Activated CD8-positive, alpha-beta memory T cell treated with anti-CD3 and anti-CD28 coated beads for 1 hour (primary cell): ENCODE measurements around the gene STOX1.
"Not testable (repeated sequence)": the region's sequence is repeated elsewhere in the genome, so short reads cannot be mapped to it uniquely, and the experiment has no call there.

Experiments
- DNase-seq, 2 donors: peaks; one replicate each; pipeline ENCODE4 v3.0.0-alpha.2; 2020; ENCODE audit warnings: low read depth in 1 of 2; ENCODE audit errors: extremely low read depth in 1 of 2

Gene STOX1, protein sequence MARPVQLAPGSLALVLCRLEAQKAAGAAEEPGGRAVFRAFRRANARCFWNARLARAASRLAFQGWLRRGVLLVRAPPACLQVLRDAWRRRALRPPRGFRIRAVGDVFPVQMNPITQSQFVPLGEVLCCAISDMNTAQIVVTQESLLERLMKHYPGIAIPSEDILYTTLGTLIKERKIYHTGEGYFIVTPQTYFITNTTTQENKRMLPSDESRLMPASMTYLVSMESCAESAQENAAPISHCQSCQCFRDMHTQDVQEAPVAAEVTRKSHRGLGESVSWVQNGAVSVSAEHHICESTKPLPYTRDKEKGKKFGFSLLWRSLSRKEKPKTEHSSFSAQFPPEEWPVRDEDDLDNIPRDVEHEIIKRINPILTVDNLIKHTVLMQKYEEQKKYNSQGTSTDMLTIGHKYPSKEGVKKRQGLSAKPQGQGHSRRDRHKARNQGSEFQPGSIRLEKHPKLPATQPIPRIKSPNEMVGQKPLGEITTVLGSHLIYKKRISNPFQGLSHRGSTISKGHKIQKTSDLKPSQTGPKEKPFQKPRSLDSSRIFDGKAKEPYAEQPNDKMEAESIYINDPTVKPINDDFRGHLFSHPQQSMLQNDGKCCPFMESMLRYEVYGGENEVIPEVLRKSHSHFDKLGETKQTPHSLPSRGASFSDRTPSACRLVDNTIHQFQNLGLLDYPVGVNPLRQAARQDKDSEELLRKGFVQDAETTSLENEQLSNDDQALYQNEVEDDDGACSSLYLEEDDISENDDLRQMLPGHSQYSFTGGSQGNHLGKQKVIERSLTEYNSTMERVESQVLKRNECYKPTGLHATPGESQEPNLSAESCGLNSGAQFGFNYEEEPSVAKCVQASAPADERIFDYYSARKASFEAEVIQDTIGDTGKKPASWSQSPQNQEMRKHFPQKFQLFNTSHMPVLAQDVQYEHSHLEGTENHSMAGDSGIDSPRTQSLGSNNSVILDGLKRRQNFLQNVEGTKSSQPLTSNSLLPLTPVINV

DNA sequence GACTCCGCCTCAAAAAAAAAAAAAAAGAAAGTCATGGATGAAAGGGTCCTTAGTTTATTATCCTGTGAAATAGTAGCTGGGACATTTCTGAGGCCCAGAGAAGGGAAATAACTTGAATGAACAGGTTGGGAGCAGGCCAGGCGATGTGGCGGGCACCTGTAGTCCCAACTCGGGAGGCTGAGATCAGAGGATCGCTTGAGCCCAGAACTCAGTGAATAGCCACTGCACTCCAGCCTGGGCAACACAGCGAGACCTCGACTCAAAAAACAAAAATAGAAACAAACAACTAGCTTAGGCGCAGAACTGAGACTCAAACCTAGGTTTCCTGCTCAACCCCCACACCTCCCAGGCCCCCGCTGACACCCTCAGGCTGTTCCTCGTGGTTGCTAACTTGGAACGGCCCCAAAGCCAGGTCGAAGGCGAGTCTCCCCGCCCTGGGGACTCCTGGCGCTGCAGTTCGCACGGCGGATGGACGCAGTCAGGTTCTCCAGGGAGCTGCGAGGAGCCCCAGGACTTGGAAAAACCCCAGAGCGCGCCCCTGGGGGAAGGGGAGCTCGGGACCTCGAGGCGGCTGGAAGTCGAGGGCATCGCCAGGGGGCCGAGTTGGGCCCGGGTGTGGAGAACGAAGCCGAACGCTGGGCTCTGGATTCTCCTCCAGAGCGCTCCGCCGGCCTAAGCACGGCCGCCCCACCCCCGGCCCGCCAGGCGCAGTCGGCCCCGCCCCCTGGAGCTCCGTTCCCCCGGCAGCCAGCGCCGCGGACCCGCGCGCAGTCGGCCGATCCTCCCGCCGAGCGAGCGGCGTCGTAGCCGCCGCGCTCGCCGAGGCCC, at the start of gene STOX1:
TSS of gene STOX1 (plus strand) at position 768 of the 828 bp plus-strand sequence. CDS start 93 bp downstream, outside the sequence.
- DNase-seq, result peak; percentile 8 to 35

DNA sequence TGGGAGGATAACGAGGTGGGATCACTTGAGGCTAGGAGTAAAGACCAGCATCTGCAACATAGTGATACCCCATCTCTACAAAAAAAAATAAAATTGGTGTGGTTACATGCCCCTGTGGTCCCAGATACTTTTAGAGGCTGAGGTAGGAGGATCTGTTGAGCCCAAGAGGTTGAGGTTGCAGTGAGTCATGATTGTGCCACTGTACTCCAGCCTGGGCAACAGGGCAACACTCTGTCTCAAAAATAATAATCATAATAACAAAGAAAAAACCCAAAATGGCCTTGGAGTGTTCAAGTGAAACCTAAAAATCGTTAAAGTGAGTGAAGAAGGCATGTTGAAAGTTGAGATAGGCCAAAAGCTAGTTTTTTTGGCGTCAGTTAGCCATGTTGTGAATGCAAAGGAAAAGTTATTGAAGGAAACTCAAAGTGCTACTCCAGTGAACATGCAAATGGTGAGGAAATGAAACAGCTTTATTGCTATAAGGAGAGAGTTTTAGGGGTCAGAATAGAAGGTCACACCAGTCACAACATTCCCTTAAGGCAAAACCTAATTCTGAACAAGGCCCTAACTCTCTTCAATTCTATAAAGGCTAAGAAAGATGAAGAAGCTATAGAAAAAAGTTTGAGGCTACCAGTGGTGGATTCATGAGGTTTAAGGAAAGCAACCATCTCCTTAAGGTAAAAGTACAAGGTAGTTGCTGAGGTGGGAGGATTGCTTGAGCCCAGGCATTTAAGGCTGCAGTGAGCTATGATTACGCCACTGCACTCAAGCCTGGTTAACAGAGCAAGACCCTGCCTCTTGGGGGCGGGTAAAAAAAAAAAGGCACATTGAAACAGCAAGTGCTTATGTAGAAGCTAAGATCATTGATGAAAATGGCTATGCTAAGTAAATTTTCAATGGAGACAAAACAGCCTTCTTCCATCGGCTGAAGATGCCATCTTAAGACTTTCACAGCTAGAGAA, 45.4 kb upstream of the STOX1 start:
- no peak for DNase-seq

DNA sequence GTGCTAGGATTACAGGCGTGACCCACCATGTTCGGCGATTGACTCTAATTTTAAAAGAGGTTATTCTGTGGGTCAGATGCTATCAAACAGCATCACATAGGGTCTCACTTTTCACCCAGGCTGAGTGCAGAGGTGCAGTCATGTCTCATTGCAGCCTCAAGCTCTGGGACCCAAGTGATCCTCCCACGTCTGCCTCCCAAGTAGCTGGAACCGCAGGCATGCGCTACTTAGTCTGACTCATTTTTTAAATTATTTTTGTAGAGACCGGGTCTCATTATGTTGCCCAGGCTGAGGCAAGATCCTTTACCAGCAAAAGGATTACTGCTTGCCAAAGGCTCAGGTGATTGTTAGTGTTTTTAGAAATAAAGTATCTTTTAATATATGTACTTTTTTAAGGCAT, 42.9 kb upstream of the STOX1 start:
- no peak for DNase-seq

DNA sequence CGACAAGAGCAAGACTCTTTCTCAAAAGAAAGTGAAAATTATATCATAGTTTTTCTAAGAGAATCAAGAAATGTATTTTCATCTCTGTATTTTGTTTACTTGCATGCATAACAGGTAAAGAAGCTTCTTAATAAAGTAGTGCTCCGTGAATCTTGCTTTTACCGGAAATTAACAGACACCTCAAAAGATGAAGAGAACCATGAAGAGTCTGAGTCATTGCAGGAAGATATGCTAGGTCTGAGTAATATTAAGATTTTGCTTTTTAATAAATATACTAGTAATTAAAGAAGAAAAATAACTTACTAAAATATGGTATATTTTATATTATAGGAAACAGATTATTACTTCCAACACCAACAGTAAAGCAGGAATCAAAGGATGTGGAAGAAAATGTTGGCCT, 39.5 kb upstream of the STOX1 start:
- no peak for DNase-seq

DNA sequence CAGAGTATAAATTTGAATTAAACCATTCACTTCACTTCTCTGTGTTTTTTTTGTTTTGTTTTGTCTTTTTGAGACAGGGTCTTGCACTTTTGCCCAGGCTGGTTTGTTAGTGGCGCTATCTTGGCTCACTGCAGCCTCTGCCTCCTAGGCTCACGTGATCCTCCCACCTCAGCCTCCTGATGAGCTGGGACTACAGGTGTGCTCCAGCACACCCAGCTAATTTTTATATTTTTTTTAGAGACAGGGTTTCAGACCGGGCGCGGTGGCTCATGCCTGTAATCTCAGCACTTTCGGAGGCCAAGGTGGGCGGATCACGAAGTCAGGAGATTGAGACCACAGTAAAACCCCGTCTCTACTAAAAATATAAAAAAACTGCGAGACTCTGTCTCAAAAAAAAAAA, 36.9 kb upstream of the STOX1 start:
- no peak for DNase-seq

DNA sequence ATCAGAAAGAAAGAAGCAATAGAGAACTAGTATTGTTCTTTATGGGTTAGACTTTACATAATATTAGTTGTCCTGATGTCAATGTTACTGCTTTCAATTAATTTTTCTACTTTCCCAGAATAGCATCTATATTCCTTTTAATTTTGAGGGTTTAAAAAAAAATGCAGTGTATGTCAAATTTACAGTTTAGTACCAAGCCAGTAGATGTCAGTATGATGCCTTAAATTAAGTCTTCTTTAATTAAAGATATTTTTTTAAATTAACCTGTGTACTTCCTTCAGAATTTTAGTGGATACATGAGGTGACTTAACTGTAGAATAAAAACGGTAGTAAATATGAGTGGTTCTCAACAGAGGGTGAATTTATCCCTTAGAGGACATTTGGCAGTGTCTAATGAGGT, 35.2 kb upstream of the STOX1 start:
- DNase-seq, result no peak

DNA sequence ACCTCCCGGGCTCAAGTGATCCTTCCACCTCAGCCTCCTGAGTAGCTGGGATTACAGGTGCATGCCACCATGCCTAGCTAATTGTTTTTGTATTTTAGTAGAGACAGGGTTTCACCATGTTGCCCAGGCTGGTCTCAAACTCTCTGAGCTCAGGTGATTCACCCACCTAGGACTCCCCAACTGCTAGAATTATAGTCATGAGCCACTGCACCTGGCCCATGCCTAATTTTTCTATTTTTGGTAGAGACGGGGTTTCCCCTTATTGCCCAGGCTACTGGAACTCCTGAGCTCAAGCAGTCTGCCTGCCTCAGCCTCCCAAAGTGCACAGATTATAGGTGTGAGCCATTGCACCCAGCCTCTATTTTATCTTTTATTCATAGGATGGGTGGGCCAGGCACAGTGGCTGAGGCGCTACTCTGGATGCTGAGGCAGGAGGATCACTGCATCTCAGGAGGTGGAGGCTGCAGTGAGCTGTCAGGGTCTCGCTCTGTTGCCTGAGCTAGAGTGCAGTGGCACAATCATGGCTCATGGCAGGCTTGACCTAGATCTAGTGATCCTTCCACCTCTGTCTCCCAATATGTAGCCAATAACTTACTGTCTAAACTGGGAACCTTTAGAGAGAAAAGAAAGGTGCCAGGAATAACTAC, 31.3 kb upstream of the STOX1 start:
- DNase-seq, result no peak

DNA sequence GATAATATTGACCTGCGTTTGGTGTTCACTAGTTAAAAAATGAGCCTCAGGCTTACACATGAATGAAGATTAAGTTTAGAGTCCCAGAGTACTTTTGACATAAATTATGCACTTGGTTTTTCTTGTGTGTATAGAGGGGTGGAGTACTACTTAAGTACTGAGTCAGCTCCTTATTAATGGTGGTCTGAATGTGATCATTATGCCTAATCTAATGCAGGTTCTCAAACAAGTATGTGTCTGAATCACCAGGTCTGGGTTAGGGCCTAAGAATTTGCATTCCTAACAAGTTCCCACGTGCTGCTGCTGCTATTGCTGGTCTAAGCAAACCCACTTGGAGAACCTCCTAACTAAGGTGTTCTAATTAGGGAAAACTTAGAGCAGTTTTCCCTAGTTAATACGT, 30.7 kb upstream of the STOX1 start:
- no peak for DNase-seq

DNA sequence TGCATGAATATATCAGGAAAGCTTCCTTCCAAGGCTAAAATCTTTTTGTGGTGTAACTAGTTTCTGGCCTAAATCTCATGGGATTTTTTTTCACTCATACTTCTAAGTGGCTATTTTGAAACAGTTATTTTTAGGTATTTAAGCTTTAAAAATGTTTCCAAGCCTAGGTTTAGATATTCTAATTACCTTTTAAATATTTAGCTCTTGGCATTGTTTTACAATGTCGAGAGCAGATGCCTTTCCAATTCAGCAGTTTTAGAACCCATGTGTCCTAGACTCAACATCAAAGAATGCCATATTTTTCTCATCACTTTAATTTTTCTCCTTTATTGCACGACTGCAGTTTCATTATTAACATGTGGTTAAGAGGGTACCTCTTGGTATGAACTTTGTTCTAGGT, 27.1 kb upstream of the STOX1 start:
- DNase-seq, result no peak

DNA sequence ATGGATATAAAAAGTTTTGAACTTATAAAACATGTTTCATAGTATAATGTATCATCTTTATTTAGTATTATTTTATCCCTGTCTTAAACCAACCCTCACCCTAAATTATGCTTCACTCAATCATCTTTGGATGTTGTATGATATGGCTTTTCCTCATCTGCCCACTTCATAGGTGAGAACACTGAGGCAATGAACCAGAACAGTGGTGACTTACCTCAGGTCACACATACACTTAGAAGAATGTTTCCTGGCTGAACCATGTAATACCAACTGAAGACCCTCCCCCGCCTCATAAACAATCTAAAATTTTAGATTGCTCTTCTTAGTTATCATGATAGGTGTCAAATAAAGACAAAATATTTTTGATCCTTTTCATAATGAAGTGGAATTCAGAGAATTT, 22.6 kb upstream of the STOX1 start:
- DNase-seq, result no peak

DNA sequence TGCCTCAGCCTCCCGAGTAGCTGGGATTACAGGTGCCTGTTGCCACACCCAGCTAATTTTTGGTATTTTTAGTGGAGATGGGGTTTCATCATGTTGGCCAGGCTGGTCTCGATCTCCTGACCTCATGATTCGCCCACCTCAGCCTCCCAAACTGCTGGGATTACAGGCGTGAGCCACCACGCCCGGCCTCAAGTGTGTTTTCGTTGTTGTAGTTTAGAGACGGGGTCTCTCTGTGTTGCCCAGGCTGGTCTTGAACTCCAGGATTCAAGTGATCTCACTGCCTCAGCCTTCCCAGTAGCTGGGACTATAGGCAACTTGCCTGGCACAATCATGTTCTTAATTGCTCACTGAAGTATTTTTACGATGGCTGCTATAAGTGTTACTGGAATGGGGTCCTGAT, 16.5 kb upstream of the STOX1 start:
- DNase-seq, result not testable (repeated sequence)

DNA sequence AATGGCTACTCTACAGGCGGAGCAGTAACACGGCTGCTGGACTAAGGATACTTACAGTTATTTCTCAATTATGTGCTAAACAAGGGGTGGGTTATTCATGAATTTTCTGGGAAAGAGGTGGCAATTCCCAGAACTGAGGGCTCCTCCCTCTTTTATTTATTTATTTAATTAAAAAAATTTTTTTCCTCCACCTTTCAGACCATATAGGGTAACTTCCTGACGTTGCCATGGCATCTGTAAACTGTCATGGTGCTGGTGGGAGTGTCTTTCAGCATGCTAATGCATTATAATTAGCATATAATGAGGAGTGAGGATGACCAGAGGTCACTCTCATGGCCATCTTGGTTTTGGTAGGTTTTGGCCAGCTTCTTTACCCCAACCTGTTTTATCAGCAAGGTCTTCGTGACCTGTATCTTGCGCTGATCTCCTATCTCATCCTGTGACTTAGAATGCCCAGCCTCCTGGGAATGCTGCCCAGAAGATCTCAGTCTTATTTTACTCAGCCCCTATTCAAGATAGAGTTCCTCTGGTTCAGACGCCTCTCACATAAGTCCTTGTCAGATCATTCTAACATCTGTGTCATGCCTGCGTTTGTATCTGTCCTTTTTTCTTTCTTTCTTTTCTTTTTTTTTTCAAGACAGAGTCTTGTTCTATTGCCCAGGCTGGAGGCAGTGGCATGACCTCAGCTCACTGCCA, 15.9 kb upstream of the STOX1 start:
- DNase-seq, result no peak

DNA sequence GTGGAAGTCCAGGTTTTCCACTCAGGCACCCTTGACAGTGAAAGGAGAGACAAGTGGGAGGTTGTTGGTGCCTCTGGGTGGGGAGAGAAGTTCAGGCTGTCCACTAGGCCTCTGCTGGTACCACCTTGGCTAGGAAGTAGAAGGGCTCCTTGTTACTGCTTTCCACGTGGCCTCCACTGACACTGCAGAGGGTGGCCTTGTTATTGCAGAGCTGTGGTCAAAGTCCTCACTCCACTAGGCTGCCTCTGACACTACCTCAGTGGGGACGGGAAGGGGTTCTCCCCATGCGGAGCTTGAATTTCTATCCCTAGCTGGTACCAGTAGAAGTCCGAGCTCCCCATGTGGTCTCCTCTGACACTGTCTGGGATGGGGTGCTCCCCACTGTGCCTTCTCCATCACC, 14.9 kb upstream of the STOX1 start:
- DNase-seq, result no peak

DNA sequence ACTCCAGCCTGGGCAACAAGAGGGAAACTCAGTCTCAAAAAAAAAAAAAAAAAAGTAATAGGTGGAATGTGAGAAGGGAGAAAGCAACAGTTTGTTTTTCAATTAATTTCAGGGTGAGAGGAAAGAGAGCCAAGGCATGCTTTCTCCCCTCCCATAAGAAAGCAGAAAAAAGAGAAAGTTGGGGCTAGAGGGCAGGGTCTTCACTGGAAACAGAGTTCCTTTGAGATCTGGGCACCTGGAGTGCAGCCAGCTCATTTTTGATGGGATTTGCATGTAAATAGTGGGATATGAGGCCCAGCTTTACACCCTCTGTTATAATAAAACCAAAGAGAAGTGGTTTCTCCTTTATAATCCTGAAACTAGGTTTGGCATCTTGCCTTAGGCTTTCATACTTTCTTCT, 13.8 kb upstream of the STOX1 start:
- DNase-seq, result no peak

DNA sequence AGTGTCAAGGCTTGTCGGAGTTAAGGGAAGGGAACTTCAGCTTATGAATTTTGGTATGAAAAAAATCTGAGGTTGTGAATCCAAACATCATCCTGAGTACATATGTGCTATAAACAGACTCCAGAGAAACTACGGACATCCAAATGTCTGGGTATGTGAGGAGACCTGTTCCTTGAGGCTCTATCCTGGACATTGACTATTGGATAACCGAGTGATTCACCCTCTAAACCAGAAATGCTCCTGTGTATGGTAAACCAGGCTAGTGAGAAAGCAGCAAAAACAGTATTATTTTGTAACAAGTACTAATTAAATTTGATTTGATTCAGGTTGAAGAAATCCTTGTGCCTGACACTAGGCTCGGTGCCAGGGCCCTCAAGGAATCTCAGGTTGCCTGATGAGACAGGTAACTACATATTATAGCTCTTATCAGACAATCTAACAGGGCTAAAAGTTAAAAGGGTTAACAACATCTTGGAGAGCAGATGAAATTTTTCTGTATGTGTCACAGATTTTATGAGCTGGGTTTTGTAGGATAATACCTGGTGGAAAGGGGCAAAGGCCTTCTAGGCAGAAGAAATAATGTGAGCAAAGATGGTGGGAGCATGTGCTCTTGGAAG, 10.4 kb upstream of the STOX1 start:
- DNase-seq, result no peak

DNA sequence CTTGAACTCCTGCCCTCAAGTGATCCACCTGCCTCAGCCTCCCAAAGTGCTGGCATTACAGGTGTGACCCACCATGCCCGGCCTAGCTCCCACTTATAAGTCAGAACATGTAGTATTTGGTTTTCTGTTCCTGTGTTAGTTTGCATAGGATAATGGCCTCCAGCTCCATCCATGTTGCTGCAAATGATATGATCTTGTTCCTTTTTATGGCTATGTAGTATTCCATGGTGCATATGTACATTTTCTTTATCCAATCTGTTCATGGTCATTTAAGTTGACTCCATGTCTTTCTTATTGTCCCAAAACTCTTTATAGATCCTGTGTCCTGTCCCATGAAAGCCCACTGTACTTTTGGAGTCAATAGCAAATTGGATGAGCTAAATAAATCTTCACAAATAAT, 7.0 kb upstream of the STOX1 start:
- not testable (repeated sequence) for DNase-seq

DNA sequence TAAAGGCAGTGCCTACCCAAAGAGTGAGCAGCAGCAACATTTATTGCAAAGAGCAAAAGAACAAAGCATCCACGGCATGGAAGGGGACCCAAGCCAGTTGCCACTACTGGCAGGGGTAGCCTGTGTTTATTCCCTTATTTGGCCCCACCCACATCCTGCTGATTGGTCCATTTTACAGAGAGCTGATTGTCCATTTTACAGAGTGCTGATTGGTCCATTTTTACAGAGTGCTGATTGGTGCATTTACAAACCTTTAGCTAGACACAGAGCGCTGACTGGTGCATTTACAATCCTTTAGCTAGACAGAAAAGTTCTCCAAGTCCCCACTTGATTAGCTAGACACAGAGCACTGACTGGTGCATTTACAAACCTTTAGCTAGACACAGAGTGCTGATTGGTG, 4.7 kb upstream of the STOX1 start:
- DNase-seq, result not testable (repeated sequence)

DNA sequence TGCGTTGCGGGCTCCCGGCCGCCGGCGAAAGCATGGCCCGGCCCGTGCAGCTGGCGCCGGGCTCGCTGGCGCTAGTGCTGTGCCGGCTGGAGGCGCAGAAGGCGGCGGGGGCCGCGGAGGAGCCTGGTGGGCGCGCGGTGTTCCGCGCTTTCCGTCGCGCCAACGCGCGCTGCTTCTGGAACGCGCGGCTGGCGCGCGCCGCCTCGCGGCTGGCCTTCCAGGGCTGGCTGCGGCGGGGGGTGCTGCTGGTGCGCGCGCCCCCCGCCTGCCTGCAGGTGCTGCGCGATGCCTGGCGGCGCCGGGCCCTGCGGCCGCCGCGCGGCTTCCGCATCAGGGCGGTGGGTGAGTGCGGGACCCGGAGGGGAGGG, 245 bp downstream of the STOX1 start:
- not testable (repeated sequence) for DNase-seq
